Renal cortex interstitium (tissue), 11 donors: Measurements from ENCODE around the gene CLPX. TPM values are rescaled to one million over a fixed set of nuclear protein-coding genes. Genes with fewer than 3 reads are reported as not detected.
A peak's percentile ranks its signal among the peaks of the same experiment; 100 is the strongest.
"Not testable (repeated sequence)": the region's sequence is repeated elsewhere in the genome, so short reads cannot be mapped to it uniquely, and the experiment has no call there.

Source experiments
- DNase-seq, 11 donors: peaks; one replicate each; pipeline ENCODE4 v3.0.0-alpha.2; 2013; ENCODE audit warnings: low read depth in 9 of 11, low spot score in 4 of 11; ENCODE audit errors: extremely low read depth in 1 of 11
- polyA plus RNA-seq, 3 donors: library from polyadenylated mRNA; unstranded; fragments of 120-200 nt; gene quantifications; one replicate each; pipeline ENCODE4 v1.2.1, GENCODE V29; 2013; ENCODE audit not compliant: insufficient read length in 3 of 3

Gene CLPX
- polyA plus RNA-seq, 3 donors, result 64.3 to 75.7 (median 73.0) TPM

- DNase-seq, result no peak
Measured at GRCh38 chr15:65210770-65211481, 25.8 kb upstream of the CLPX start, which contains the start of gene CILP. CILP (minus strand) TSS chr15:65211473; CDS start chr15:65209755, 1,718 bp downstream.

- no peak for DNase-seq
Measured at GRCh38 chr15:65209701-65210643, 24.8 kb upstream of the CLPX start.

- DNase-seq, result no peak
Measured at GRCh38 chr15:65208647-65209046, 23.5 kb upstream of the CLPX start.

- no peak for DNase-seq
Measured at GRCh38 chr15:65207280-65207840, 22.2 kb upstream of the CLPX start.

GRCh38 chr15:65206750-65207149 lies 21.6 kb upstream of the CLPX start:
- DNase-seq, result no peak

GRCh38 chr15:65204931-65205660 lies 20.0 kb upstream of the CLPX start:
- DNase-seq, result no peak

- DNase-seq, result no peak
Measured at GRCh38 chr15:65204236-65204930, 19.2 kb upstream of the CLPX start.

GRCh38 chr15:65201918-65202317 lies 16.8 kb upstream of the CLPX start:
- no peak for DNase-seq

GRCh38 chr15:65198571-65198970 lies 13.4 kb upstream of the CLPX start:
- DNase-seq, result no peak

GRCh38 chr15:65197337-65197645 lies 12.1 kb upstream of the CLPX start:
- no peak for DNase-seq

- DNase-seq, result no peak
Measured at GRCh38 chr15:65196637-65197336, 11.6 kb upstream of the CLPX start.

- no peak for DNase-seq
Measured at GRCh38 chr15:65195548-65195923, 10.4 kb upstream of the CLPX start.

GRCh38 chr15:65194826-65195547 lies 9.8 kb upstream of the CLPX start:
- DNase-seq, result no peak

GRCh38 chr15:65192016-65192415 lies 6.9 kb upstream of the CLPX start:
- DNase-seq, result no peak

- DNase-seq, result peak in 4 of 11 donors; percentile 36 to 71 (median 58)
Measured at GRCh38 chr15:65189102-65189740, 4.1 kb upstream of the CLPX start.

GRCh38 chr15:65188472-65188871 lies 3.3 kb upstream of the CLPX start:
- DNase-seq, result not testable (repeated sequence)

- DNase-seq, result peak in 9 of 11 donors; percentile 32 to 62 (median 46)
Measured at GRCh38 chr15:65184305-65184867, 756 bp downstream of the CLPX start.
